HepG2 (cell line): ENCODE measurements around the gene ZCCHC24. TPM values are rescaled to one million over a fixed set of nuclear protein-coding genes. Genes with fewer than 3 reads are reported as not detected.
A peak's percentile ranks its signal among the peaks of the same experiment; 100 is the strongest.

Source experiments
- ASH2L ChIP-seq: fragments of 300-600, 200-600 bp; sonication (generic); IDR thresholded peaks from 2 replicates; pipeline ENCODE4 v1.7.0; 2017; ENCODE audit warnings: low read depth, mild to moderate bottlenecking, moderate library complexity, mixed read lengths, low read length; ENCODE audit not compliant: insufficient read length
- E2F1 ChIP-seq: sonication (generic); formaldehyde crosslinking; IDR thresholded peaks from 2 replicates; pipeline ENCODE4 v1.5.0; 2020; ENCODE audit warnings: missing genetic modification reagents
- E2F5 ChIP-seq: sonication (generic); formaldehyde crosslinking; conservative IDR thresholded peaks from 2 replicates; pipeline ENCODE4 v1.4.0; 2020; ENCODE audit warnings: missing genetic modification reagents
- ELF3 ChIP-seq: IDR thresholded peaks from 2 replicates; pipeline ENCODE4 v1.6.1; 2016; ENCODE audit warnings: missing genetic modification reagents, missing compliant biosample characterization
- GTF2F1 ChIP-seq: fragments of 150-350 bp; IDR thresholded peaks from 2 replicates; pipeline ENCODE4 v1.6.1; 2014; ENCODE audit warnings: low read length
- HMGXB4 ChIP-seq, 2 experiments: sonication (generic) in 1 of 2; formaldehyde crosslinking in 1 of 2; IDR thresholded peaks; 2 replicates each; pipeline versions ENCODE4 v1.4.0 to v1.6.1; 2018 to 2020; ENCODE audit warnings: missing genetic modification reagents in 2 of 2, borderline replicate concordance in 1 of 2, low read depth in 1 of 2, mild to moderate bottlenecking in 1 of 2, missing biosample characterization in 1 of 2
- HNRNPLL ChIP-seq: fragments of 200-400 bp; formaldehyde crosslinking; IDR thresholded peaks from 2 replicates; pipeline ENCODE4 v1.6.1; 2017; ENCODE audit warnings: mild to moderate bottlenecking, low read depth, low read length; ENCODE audit not compliant: poor library complexity, severe bottlenecking
- HOXA3 ChIP-seq: sonication (generic); formaldehyde crosslinking; IDR thresholded peaks from 2 replicates; pipeline ENCODE4 v1.5.0; 2020; ENCODE audit warnings: missing genetic modification reagents
- HOXD1 ChIP-seq: sonication (generic); formaldehyde crosslinking; IDR thresholded peaks from 2 replicates; pipeline ENCODE4 v1.5.0; 2020; ENCODE audit warnings: missing genetic modification reagents
- IKZF4 ChIP-seq: sonication (generic); formaldehyde crosslinking; IDR thresholded peaks from 2 replicates; pipeline ENCODE4 v1.5.1; 2020; ENCODE audit warnings: borderline replicate concordance, mild to moderate bottlenecking, low read depth, missing genetic modification reagents; ENCODE audit errors: not compliant biosample characterization
- IRF1 ChIP-seq: sonication (generic); formaldehyde crosslinking; IDR thresholded peaks from 2 replicates; pipeline ENCODE4 v1.4.0; 2020; ENCODE audit warnings: low read depth, mild to moderate bottlenecking, missing genetic modification reagents
- KDM1A ChIP-seq: IDR thresholded peaks from 2 replicates; pipeline ENCODE4 v1.6.1; 2016; ENCODE audit warnings: missing compliant biosample characterization
- NFKB2 ChIP-seq: sonication (generic); formaldehyde crosslinking; IDR thresholded peaks from 2 replicates; pipeline ENCODE4 v1.4.0; 2020; ENCODE audit warnings: missing genetic modification reagents, borderline replicate concordance
- PAXIP1 ChIP-seq: sonication (generic); formaldehyde crosslinking; conservative IDR thresholded peaks from 2 replicates; pipeline ENCODE4 v1.4.0; 2020; ENCODE audit warnings: mild to moderate bottlenecking, missing genetic modification reagents, moderate library complexity
- SALL1 ChIP-seq: sonication (generic); formaldehyde crosslinking; IDR thresholded peaks from 2 replicates; pipeline ENCODE4 v1.8.0; 2022; ENCODE audit warnings: mild to moderate bottlenecking, missing genetic modification reagents
- TOPORS ChIP-seq: sonication (generic); formaldehyde crosslinking; IDR thresholded peaks from 2 replicates; pipeline ENCODE4 v1.8.0; 2023; ENCODE audit warnings: mild to moderate bottlenecking, missing genetic modification reagents
- XRCC5 ChIP-seq: fragments of 200-400 bp; formaldehyde crosslinking; optimal IDR thresholded peaks from 2 replicates; pipeline ENCODE3; 2017; ENCODE audit warnings: mild to moderate bottlenecking, low read length
- YY1 ChIP-seq: IDR thresholded peaks from 2 replicates; pipeline ENCODE4 v1.6.1; 2011; ENCODE audit warnings: low read length, low read depth, moderate library complexity, mild to moderate bottlenecking; ENCODE audit not compliant: insufficient read depth, insufficient replicate concordance
- ZC3H4 ChIP-seq: sonication (generic); formaldehyde crosslinking; IDR thresholded peaks from 2 replicates; pipeline ENCODE4 v1.4.0; 2020; ENCODE audit warnings: missing genetic modification reagents, borderline replicate concordance
- ZNF720 ChIP-seq: sonication (generic); formaldehyde crosslinking; IDR thresholded peaks from 2 replicates; pipeline ENCODE4 v1.4.0; 2020; ENCODE audit warnings: missing genetic modification reagents
- polyA plus RNA-seq, 8 experiments: library from polyadenylated mRNA; depleted of rRNA in 3 of 8; stranded (reverse) in 7 of 8; unstranded in 1 of 8; fragments of >200 nt; fragmentation: Illumina TruSeq in 4 of 8; extraction: Trizol in 4 of 8; gene quantifications; 2 replicates each; pipeline versions ENCODE4 v1.2.1 to v1.2.3, GENCODE V29; 2011 to 2016; ENCODE audit warnings: low read depth in 4 of 8, missing spikeins in 1 of 8, mixed read lengths in 1 of 8; ENCODE audit not compliant: insufficient read depth in 1 of 8
- total RNA-seq, 5 experiments: library from RNA; depleted of rRNA; stranded (reverse); fragments of >200 nt; fragmentation: Illumina TruSeq; extraction: Trizol; gene quantifications; 2 replicates each; pipeline ENCODE4 v1.2.3, GENCODE V29; 2016; ENCODE audit warnings: low read depth in 1 of 5

Gene ZCCHC24
- total and polyA plus RNA-seq, 2 of the 13 experiments (the other 11 are each of a cell fraction or from before 2014, with no cell fraction given), result 3.1 to 7.9 TPM

- peak; percentile 78 for TF ChIP-seq E2F1 (CRISPR knock-in tag)
- TF ChIP-seq ASH2L, result peak; percentile 54
- TF ChIP-seq HOXD1 (CRISPR knock-in tag), result no peak; the same call in 1 of the 2 replicates
- no peak for TF ChIP-seq KDM1A (CRISPR knock-in tag)
- TF ChIP-seq PAXIP1 (CRISPR knock-in tag), result peak; percentile 20; the same call in 1 of the 2 replicates
- peak; percentile 45; the same call in 1 of the 2 replicates for TF ChIP-seq SALL1 (CRISPR knock-in tag)
- TF ChIP-seq XRCC5, result peak; percentile 87
- peak; percentile 55 for TF ChIP-seq HOXA3
- no peak for TF ChIP-seq NFKB2 (CRISPR knock-in tag)
- peak; percentile 18; the same call in 1 of the 2 replicates for TF ChIP-seq ELF3 (CRISPR knock-in tag)
- peak; percentile 53 for TF ChIP-seq HNRNPLL
- TF ChIP-seq IRF1 (CRISPR knock-in tag), result no peak
- TF ChIP-seq YY1, result peak; percentile 71
- peak; percentile 80 for TF ChIP-seq E2F5
- TF ChIP-seq HMGXB4 (CRISPR knock-in tag; IDR thresholded peaks at IDR 0.05; ENCODE audit: borderline replicate concordance in 1 of 2, low read depth in 1 of 2), result peak; percentile 56 to 78
- TF ChIP-seq GTF2F1, result no peak
- TF ChIP-seq ZNF720 (CRISPR knock-in tag), result no peak
- peak; percentile 27 for TF ChIP-seq IKZF4 (CRISPR knock-in tag)
- no peak; the same call in 1 of the 2 replicates for TF ChIP-seq ZC3H4 (CRISPR knock-in tag)
- no peak; the same call in 1 of the 2 replicates for TF ChIP-seq TOPORS
These were observed 98.1 kb downstream of the ZCCHC24 start, which contains the start of gene PPIF (continued) for GRCh38 chr10:79347226-79347893.
